CD14-positive monocyte (primary cell): ENCODE measurements around the gene BAG3. TPM values are rescaled to one million over a fixed set of nuclear protein-coding genes. Genes with fewer than 3 reads are reported as not detected.

Experiments
- DNase-seq, 3 donors: peaks; one replicate each; pipeline ENCODE4 v3.0.0-alpha.2; 2011 to 2022
- H2AFZ ChIP-seq: 2 replicates; pipeline ENCODE4 v1.6.0; 2012; ENCODE audit warnings: mild to moderate bottlenecking, low read depth, low read length, inconsistent platforms; ENCODE audit not compliant: insufficient read depth, poor library complexity, severe bottlenecking
- H3K27ac ChIP-seq, 2 donors: 1 replicate in 1 of 2; 2 replicates in 1 of 2; pipeline ENCODE4 v1.5.1; 2012 to 2013; ENCODE audit warnings: low read length in 2 of 2, control low read depth in 1 of 2, inconsistent platforms in 1 of 2, low read depth in 1 of 2, mild to moderate bottlenecking in 1 of 2
- H3K27me3 ChIP-seq, 2 donors: one replicate each; pipeline versions ENCODE4 v1.6.0 to v1.6.1; 2011 to 2013; ENCODE audit warnings: low read length in 2 of 2; ENCODE audit not compliant: control insufficient read depth in 2 of 2, insufficient read depth in 2 of 2
- H3K36me3 ChIP-seq, 2 donors: replicated peaks in 1 of 2; 1 replicate in 1 of 2; 2 replicates in 1 of 2; pipeline versions ENCODE4 v1.5.1 to v1.6.1; 2012 to 2013; ENCODE audit warnings: low read length in 2 of 2, control low read depth in 1 of 2, inconsistent platforms in 1 of 2, mild to moderate bottlenecking in 1 of 2; ENCODE audit not compliant: insufficient read depth in 2 of 2, control insufficient read depth in 1 of 2
- H3K4me1 ChIP-seq, 2 donors: 1 replicate in 1 of 2; 2 replicates in 1 of 2; pipeline versions ENCODE4 v1.5.1 to v1.6.1; 2012 to 2013; ENCODE audit warnings: low read length in 2 of 2, control low read depth in 1 of 2, inconsistent platforms in 1 of 2, mild to moderate bottlenecking in 1 of 2, moderate library complexity in 1 of 2; ENCODE audit not compliant: insufficient read depth in 2 of 2, control insufficient read depth in 1 of 2
- H3K4me2 ChIP-seq: replicated peaks from 2 replicates; pipeline ENCODE3; 2012; ENCODE audit warnings: low read length, moderate library complexity, mild to moderate bottlenecking; ENCODE audit not compliant: poor library complexity, severe bottlenecking; ENCODE audit errors: extremely low read depth
- H3K4me3 ChIP-seq, 3 experiments: fragments of 200-600 bp in 1 of 3; sonication (generic) in 1 of 3; replicated peaks in 1 of 3; 1 replicate in 2 of 3; 2 replicates in 1 of 3; pipeline ENCODE4 v1.5.1; 2011 to 2013; ENCODE audit warnings: low read length in 3 of 3, mild to moderate bottlenecking in 3 of 3, control low read depth in 2 of 3, low read depth in 2 of 3, inconsistent platforms in 1 of 3, moderate library complexity in 1 of 3
- H3K79me2 ChIP-seq: 2 replicates; pipeline ENCODE4 v1.6.0; 2012; ENCODE audit warnings: mild to moderate bottlenecking, control low read depth, inconsistent platforms, low read length, moderate library complexity; ENCODE audit not compliant: insufficient read depth
- H3K9ac ChIP-seq: 2 replicates; pipeline ENCODE4 v1.6.0; 2017; ENCODE audit warnings: low read length, mild to moderate bottlenecking; ENCODE audit not compliant: insufficient read depth, poor library complexity, severe bottlenecking
- H3K9me3 ChIP-seq, 2 donors: replicated peaks in 1 of 2; 1 replicate in 1 of 2; 2 replicates in 1 of 2; pipeline versions ENCODE4 v1.5.1 to v1.6.1; 2012 to 2013; ENCODE audit warnings: low read length in 2 of 2, control low read depth in 1 of 2; ENCODE audit not compliant: control insufficient read depth in 1 of 2, insufficient read depth in 1 of 2
- H4K20me1 ChIP-seq: 2 replicates; pipeline ENCODE4 v1.6.0; 2012; ENCODE audit warnings: mild to moderate bottlenecking, low read length, control low read depth, moderate library complexity; ENCODE audit not compliant: insufficient read depth
- H3K27ac Mint-ChIP-seq, 7 donors: one replicate each; pipeline ENCODE4 v1.8.0; 2020; ENCODE audit warnings: mild to moderate bottlenecking in 7 of 7, mixed read lengths in 7 of 7, moderate library complexity in 6 of 7, inconsistent platforms in 2 of 7
- H3K27me3 Mint-ChIP-seq, 3 donors: one replicate each; pipeline ENCODE4 v1.8.0; 2021 to 2022; ENCODE audit warnings: low read depth in 3 of 3, mild to moderate bottlenecking in 3 of 3, mixed read lengths in 3 of 3, moderate library complexity in 3 of 3, inconsistent platforms in 1 of 3
- H3K36me3 Mint-ChIP-seq, 2 donors: one replicate each; pipeline ENCODE4 v1.8.0; 2020; ENCODE audit warnings: mixed read lengths in 2 of 2, inconsistent platforms in 1 of 2, mild to moderate bottlenecking in 1 of 2
- H3K4me1 Mint-ChIP-seq: one replicate; pipeline ENCODE4 v1.8.0; 2020; ENCODE audit warnings: mild to moderate bottlenecking, mixed read lengths
- H3K4me3 Mint-ChIP-seq, 2 donors: one replicate each; pipeline ENCODE4 v1.8.0; 2020; ENCODE audit warnings: mild to moderate bottlenecking in 2 of 2, mixed read lengths in 2 of 2, moderate library complexity in 1 of 2
- H3K9me3 Mint-ChIP-seq, 7 donors: one replicate each; pipeline ENCODE4 v1.8.0; 2020 to 2022; ENCODE audit warnings: mixed read lengths in 7 of 7, mild to moderate bottlenecking in 6 of 7, moderate library complexity in 6 of 7, inconsistent platforms in 2 of 7
- CTCF ChIP-seq: fragments of 200-600 bp; IDR thresholded peaks from one replicate; pipeline ENCODE4 v1.8.0; 2022; ENCODE audit warnings: antibody characterized with exemption, mild to moderate bottlenecking
- WGBS: methylation state at CpG from one replicate; pipeline ENCODE4 v1.1.5; 2013; ENCODE audit warnings: missing lambda C conversion rate; ENCODE audit not compliant: insufficient coverage; 5-methylcytosine and 5-hydroxymethylcytosine counted together
- intact Hi-C, 2 donors: fragments of 100-400 bp; cut with micrococcal nuclease; formaldehyde crosslinking; loops; one replicate each; pipeline versions ENCODE4 v1.15.0 to v1.15.1; 2023
- polyA plus RNA-seq, 3 donors: library from polyadenylated mRNA; depleted of rRNA in 1 of 3; unstranded in 2 of 3; stranded (reverse) in 1 of 3; fragments of 300-500 nt in 2 of 3; fragments of >200 nt in 1 of 3; fragmentation: Illumina TruSeq in 2 of 3; gene quantifications; 1 replicate in 2 of 3; 2 replicates in 1 of 3; pipeline ENCODE4 v1.2.3, GENCODE V29; 2012 to 2021

The BAG3 gene
- polyA plus RNA-seq, 3 donors = 1.0 to 10.2 (median 2.8) TPM

DNA sequence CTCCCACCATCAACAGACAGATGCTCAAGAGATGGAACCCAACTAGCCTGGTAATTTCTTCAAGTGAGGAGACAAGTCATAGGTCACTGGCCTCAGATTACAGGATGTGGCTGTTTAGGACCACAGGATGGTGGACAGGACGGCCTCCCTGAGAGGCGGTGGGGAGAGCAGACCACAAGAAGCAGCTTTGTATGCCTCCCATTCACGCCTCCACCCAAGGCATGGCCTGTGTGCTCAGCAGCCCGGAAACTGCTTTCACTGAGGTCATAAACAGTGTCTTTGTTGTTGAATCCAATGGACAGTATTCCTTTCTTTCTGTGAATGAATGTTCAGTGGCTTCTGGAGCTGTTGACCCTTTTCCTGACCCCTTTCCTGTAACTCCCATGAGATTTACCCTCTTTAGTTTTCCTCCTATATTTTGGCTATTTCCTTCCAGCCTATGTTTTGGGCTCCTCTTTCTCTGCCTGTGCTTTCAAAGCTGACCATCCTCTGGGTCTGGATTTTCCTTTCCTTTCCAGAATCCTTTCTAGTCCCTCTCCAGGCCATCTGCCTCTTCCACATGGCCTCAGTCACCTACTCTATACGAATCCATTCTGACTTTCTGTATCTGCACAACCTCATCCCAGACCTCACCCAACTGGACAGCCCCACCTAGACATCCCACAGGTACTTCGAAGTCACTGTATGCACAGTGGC, 42.2 kb downstream of the BAG3 start:
- intact Hi-C loops = no loop called here
- H3K27me3 Mint-ChIP-seq = peaks cover 7 to 8% (median 7%) of the 10 kb centered on the region in 3 donors
- H3K36me3 Mint-ChIP-seq = no peaks in the 10 kb centered on the region
- H3K9me3 ChIP-seq = no peaks in the 10 kb centered on the region
- no peaks in the 10 kb centered on the region for H4K20me1 ChIP-seq
- no peak overlapping the region for H3K27ac ChIP-seq
- H2AFZ ChIP-seq = no peak overlapping the region
- H3K27me3 ChIP-seq = no peaks in the 10 kb centered on the region
- H3K9ac ChIP-seq = no peak overlapping the region
- H3K4me3 Mint-ChIP-seq = no peak overlapping the region
- H3K4me3 ChIP-seq = no peak overlapping the region
- H3K9me3 Mint-ChIP-seq = no peaks in the 10 kb centered on the region
- H3K4me1 ChIP-seq = no peaks in the 10 kb centered on the region
- TF ChIP-seq CTCF = no peak
- no peaks in the 10 kb centered on the region for H3K4me1 Mint-ChIP-seq
- 97% methylated on average over 5 of the region's 6 CpGs for WGBS
- H3K4me2 ChIP-seq = no peak overlapping the region
- H3K36me3 ChIP-seq = no peaks in the 10 kb centered on the region
- no peak overlapping the region for H3K27ac Mint-ChIP-seq
- no peak for DNase-seq
- H3K79me2 ChIP-seq = no peaks in the 10 kb centered on the region

GRCh38 chr10:119694608-119695007, 43.4 kb downstream of the BAG3 start:
- Mint-ChIP-seq H3K36me3 (no peaks in the 10 kb centered on the region), H3K27me3 (peaks cover 7 to 8% (median 7%) of the 10 kb centered on the region in 3 donors), H3K4me3 (no peak overlapping the region), H3K9me3 (no peaks in the 10 kb centered on the region), H3K27ac (no peak overlapping the region), H3K4me1 (no peaks in the 10 kb centered on the region)
- Histone ChIP-seq H3K4me3 (no peak overlapping the region), H3K9ac (no peak overlapping the region), H3K4me1 (peaks cover 0 to under 1% of the 10 kb centered on the region in 2 donors), H4K20me1 (no peaks in the 10 kb centered on the region), H3K79me2 (no peaks in the 10 kb centered on the region), H3K36me3 (no peaks in the 10 kb centered on the region), H3K27ac (no peak overlapping the region), H3K9me3 (no peaks in the 10 kb centered on the region), H3K27me3 (no peaks in the 10 kb centered on the region), H2AFZ (no peak overlapping the region), H3K4me2 (no peak overlapping the region)
- no peak for TF ChIP-seq CTCF
- DNase-seq = no peak
- intact Hi-C loops = no loop called here
- WGBS = 99% methylated on average over 6 of the region's 7 CpGs
